ENCODE measurements around the gene RPL21. TPM values are rescaled to one million over a fixed set of nuclear protein-coding genes. Genes with fewer than 3 reads are reported as not detected.
A peak's percentile ranks its signal among the peaks of the same experiment; 100 is the strongest.

The RPL21 gene
- polyA plus RNA-seq, 3 donors: 1,311 to 1,781 (median 1,417) TPM

DNA sequence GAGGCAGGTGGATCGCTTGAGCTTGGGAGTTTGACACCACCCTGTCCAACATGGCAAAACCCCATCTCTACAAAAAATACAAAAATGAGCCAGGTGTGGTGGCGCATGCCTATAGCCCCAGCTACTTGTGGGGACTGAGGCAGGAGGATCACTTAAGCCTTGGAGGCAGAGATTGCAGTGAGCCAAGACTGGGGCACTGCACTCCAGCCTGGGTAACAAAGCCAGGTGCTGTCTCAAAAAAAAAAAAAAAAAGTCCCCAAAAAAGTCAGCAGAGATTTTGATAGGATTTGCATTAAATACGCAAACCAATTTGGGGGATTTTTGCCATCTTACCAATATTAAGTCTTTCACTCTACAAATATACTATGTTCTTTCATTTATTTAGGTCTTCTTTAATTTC, 21.7 kb upstream of the RPL21 start:
- H2AFZ ChIP-seq (ENCODE audit: insufficient read depth, low read depth, low read length, poor library complexity, severe bottlenecking): no peak overlapping the region
- no peak overlapping the region for H3K4me2 ChIP-seq (replicated peaks; ENCODE audit: extremely low read depth, low read length, poor library complexity, severe bottlenecking)
- Mint-ChIP-seq H3K9me3 (peaks cover 8 to 23% (median 14%) of the 10 kb centered on the region in 7 donors), H3K36me3 (no peaks in the 10 kb centered on the region), H3K4me3 (no peak overlapping the region), H3K4me1 (no peaks in the 10 kb centered on the region), H3K27ac (peak overlapping the region in 1 of 7 donors; percentile 46), H3K27me3 (ENCODE audit: low read depth in 3 of 3) (peaks cover 0 to 2% (median 0%) of the 10 kb centered on the region in 3 donors)
- TF ChIP-seq, protein P1, sequence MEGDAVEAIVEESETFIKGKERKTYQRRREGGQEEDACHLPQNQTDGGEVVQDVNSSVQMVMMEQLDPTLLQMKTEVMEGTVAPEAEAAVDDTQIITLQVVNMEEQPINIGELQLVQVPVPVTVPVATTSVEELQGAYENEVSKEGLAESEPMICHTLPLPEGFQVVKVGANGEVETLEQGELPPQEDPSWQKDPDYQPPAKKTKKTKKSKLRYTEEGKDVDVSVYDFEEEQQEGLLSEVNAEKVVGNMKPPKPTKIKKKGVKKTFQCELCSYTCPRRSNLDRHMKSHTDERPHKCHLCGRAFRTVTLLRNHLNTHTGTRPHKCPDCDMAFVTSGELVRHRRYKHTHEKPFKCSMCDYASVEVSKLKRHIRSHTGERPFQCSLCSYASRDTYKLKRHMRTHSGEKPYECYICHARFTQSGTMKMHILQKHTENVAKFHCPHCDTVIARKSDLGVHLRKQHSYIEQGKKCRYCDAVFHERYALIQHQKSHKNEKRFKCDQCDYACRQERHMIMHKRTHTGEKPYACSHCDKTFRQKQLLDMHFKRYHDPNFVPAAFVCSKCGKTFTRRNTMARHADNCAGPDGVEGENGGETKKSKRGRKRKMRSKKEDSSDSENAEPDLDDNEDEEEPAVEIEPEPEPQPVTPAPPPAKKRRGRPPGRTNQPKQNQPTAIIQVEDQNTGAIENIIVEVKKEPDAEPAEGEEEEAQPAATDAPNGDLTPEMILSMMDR (IDR thresholded peaks at IDR 0.05): no peak
- intact Hi-C loops (cut with micrococcal nuclease): no loop called here
- no peaks in the 10 kb centered on the region for H3K27me3 ChIP-seq (ENCODE audit: control insufficient read depth in 2 of 2, insufficient read depth in 2 of 2, low read length in 2 of 2)
- H3K4me3 ChIP-seq (replicated peaks in 1 of 3; ENCODE audit: low read depth in 2 of 3, low read length in 3 of 3): no peak overlapping the region
- H4K20me1 ChIP-seq (ENCODE audit: insufficient read depth, low read length): no peaks in the 10 kb centered on the region
- H3K9me3 ChIP-seq (replicated peaks in 1 of 2; ENCODE audit: control insufficient read depth in 1 of 2, insufficient read depth in 1 of 2, low read length in 2 of 2): peaks cover 0 to 4% of the 10 kb centered on the region in 2 donors
- no peak for DNase-seq
- no peak overlapping the region for H3K27ac ChIP-seq (ENCODE audit: low read depth in 1 of 2, low read length in 2 of 2)
- H3K9ac ChIP-seq (ENCODE audit: insufficient read depth, low read length, poor library complexity, severe bottlenecking): no peak overlapping the region
- H3K4me1 ChIP-seq (ENCODE audit: control insufficient read depth in 1 of 2, insufficient read depth in 2 of 2, low read length in 2 of 2): no peaks in the 10 kb centered on the region
- no peaks in the 10 kb centered on the region for H3K36me3 ChIP-seq (replicated peaks in 1 of 2; ENCODE audit: control insufficient read depth in 1 of 2, insufficient read depth in 2 of 2, low read length in 2 of 2)
- H3K79me2 ChIP-seq (ENCODE audit: insufficient read depth, low read length): no peaks in the 10 kb centered on the region
- WGBS (ENCODE audit: insufficient coverage): no CpG with 5 or more reads among the region's 3 CpGs

DNA sequence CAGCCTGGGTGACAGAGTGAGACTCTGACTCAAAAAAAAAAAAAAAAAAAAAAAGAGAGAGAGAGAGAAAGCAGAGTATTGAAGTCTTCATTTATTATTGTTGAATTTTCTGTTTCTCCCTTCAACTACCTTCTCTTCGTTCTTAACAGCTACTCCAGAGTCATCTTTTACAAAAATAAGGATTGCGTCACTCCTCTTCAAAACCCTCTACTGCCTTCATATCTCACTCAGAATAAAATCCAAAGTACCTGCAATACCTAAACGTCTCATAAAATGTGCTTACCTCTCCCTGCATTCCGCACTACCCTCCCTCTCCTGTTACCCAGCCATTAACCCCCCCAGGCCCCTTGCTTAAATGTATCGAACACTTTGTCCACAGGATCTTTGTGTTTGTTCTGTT, 17.4 kb upstream of the RPL21 start:
- Mint-ChIP-seq H3K27me3 (ENCODE audit: low read depth in 3 of 3) (peaks cover 0 to 2% (median 0%) of the 10 kb centered on the region in 3 donors), H3K9me3 (peaks cover 8 to 20% (median 14%) of the 10 kb centered on the region in 7 donors), H3K4me3 (no peak overlapping the region), H3K27ac (no peak overlapping the region), H3K36me3 (no peaks in the 10 kb centered on the region), H3K4me1 (no peaks in the 10 kb centered on the region)
- intact Hi-C loops (cut with micrococcal nuclease): no loop called here
- Histone ChIP-seq H3K4me3 (replicated peaks in 1 of 3; ENCODE audit: low read depth in 2 of 3, low read length in 3 of 3) (no peak overlapping the region), H3K79me2 (ENCODE audit: insufficient read depth, low read length) (no peaks in the 10 kb centered on the region), H3K36me3 (replicated peaks in 1 of 2; ENCODE audit: control insufficient read depth in 1 of 2, insufficient read depth in 2 of 2, low read length in 2 of 2) (no peaks in the 10 kb centered on the region), H3K4me2 (replicated peaks; ENCODE audit: extremely low read depth, low read length, poor library complexity, severe bottlenecking) (no peak overlapping the region), H3K4me1 (ENCODE audit: control insufficient read depth in 1 of 2, insufficient read depth in 2 of 2, low read length in 2 of 2) (no peaks in the 10 kb centered on the region), H3K9ac (ENCODE audit: insufficient read depth, low read length, poor library complexity, severe bottlenecking) (no peak overlapping the region), H4K20me1 (ENCODE audit: insufficient read depth, low read length) (no peaks in the 10 kb centered on the region), H3K9me3 (replicated peaks in 1 of 2; ENCODE audit: control insufficient read depth in 1 of 2, insufficient read depth in 1 of 2, low read length in 2 of 2) (peaks cover 0 to 4% of the 10 kb centered on the region in 2 donors), H3K27ac (ENCODE audit: low read depth in 1 of 2, low read length in 2 of 2) (no peak overlapping the region), H2AFZ (ENCODE audit: insufficient read depth, low read depth, low read length, poor library complexity, severe bottlenecking) (no peak overlapping the region), H3K27me3 (ENCODE audit: control insufficient read depth in 2 of 2, insufficient read depth in 2 of 2, low read length in 2 of 2) (no peaks in the 10 kb centered on the region)
- DNase-seq: no peak
- whole genome bisulfite sequencing (ENCODE audit: insufficient coverage): 75% methylated on average over 4 of the region's 5 CpGs
- TF ChIP-seq, protein P1 (IDR thresholded peaks at IDR 0.05): no peak
